Posterior cingulate gyrus (tissue), 11 donors: ENCODE measurements around the gene LDB2.
A peak's percentile ranks its signal among the peaks of the same experiment; 100 is the strongest.

Experiments
- DNase-seq, 10 donors: peaks; one replicate each; pipeline versions ENCODE4 v3.0.0 to v3.0.0-alpha.2; 2020 to 2021; ENCODE audit warnings: mixed read lengths in 3 of 10
- intact Hi-C: fragments of 100-400 bp; cut with DNase I; formaldehyde crosslinking; loops from one replicate; pipeline ENCODE4 v1.15.1; 2023

The LDB2 gene

GRCh38 chr4:16694173-16694883 lies 204.1 kb downstream of the LDB2 start:
- no peak for DNase-seq
- intact Hi-C loops: no loop called here

- intact Hi-C loops: no loop called here
- DNase-seq: no peak
Measured at GRCh38 chr4:16693641-16694040, 204.8 kb downstream of the LDB2 start.

DNA sequence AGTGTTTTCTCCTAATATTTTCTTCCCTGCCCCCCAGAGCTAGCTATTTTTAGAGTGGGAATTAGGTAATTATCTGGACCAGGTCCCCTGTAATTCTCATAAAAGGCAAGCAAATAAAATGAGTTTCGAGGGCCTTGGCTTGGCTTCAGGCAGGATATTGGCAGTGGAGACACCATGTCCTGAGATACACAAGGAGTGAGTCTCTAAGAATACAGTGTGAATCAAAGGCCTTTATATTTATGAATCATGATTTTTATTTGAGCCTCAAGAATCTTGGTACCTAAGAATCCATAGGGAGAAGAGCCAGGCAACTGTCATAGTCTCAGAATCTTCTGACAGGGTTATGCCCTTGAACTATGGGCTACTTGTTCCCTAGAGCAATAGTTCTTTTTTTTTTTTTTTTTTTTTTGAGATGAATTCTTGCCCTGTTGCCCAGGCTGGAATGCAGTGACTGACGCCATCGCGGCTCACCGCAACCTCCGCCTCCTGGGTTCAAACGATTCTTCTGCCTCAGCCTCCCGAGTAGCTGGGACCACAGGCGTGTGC lies 205.4 kb downstream of the LDB2 start:
- DNase-seq: no peak
- intact Hi-C loops: no loop called here

DNA sequence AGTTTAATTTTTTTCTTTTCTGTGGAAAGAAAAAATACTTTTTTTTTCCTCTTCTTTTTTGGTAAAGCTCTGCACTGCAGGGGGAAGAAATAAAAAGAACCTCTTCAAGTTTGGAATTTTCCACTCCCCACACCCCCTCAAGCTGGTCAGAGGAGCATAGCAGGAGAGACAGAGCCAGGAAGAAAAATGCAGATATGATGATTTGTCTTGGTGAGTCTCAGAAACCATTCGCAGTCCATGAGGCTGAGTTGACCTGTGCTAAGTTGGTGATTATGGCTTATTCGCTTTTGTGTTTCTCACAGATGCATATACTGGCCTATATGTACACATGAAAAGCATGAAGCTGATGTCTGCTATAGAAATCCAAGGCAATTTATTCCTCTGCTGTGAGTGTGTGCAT lies 205.9 kb downstream of the LDB2 start:
- DNase-seq: no peak
- intact Hi-C loops: no loop called here

DNA sequence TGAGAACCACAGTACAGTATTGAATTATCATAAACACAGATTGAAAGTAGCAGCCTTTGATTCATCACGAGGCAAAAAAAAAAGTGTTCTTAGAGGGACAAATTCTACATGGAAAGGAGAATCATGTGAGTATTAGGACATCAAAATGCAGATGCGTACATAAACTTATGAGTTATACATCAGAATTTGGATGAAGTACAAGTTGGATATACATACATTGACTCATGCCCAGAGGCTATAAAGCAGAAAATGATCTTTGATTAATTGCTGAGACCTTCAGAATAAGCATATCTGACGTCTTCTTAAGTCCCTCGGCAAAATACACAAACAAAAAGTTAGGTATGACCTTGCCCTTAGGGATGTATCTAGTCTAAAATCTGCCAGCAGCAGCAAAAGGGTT lies 206.4 kb downstream of the LDB2 start:
- intact Hi-C loops: no loop called here
- DNase-seq: no peak

DNA sequence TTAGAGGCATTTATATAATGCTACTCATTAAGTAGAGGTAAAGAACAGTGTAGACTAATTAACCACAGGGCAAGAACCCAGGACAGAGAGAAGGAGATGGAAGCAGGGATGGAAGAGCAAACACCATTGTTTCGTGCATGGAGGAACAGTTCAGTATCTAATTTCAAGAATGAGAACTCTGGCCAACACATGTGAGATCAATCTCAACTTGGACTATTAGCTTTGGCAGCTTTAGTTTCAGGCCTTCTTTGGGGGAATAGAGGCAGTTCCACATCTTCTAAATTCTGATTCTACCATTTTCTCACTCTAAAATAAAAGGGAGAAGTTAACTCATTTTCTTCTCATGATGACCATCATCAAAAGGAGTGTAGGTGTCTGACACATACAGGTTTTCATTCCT lies 207.0 kb downstream of the LDB2 start:
- no peak for DNase-seq
- intact Hi-C loops: no loop called here

DNA sequence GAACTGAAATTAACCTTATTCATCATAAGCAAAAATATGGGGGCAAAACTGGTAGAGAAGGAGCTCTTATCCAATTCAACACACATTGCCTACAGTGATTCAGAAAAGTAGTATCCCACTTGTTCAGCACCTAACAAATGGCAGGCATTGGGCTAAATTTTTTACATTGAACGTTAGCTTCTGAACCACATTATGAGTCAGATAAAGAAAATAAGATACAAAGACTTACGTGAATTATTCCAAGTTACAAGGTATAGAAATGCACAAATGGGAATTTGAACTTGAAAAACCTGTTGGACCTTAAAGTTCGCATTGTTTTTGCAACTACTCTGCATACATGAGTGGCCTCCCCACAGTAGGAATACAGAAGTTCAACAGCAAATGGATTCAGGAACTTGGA lies 210.6 kb downstream of the LDB2 start:
- intact Hi-C loops: no loop called here
- DNase-seq: no peak

DNA sequence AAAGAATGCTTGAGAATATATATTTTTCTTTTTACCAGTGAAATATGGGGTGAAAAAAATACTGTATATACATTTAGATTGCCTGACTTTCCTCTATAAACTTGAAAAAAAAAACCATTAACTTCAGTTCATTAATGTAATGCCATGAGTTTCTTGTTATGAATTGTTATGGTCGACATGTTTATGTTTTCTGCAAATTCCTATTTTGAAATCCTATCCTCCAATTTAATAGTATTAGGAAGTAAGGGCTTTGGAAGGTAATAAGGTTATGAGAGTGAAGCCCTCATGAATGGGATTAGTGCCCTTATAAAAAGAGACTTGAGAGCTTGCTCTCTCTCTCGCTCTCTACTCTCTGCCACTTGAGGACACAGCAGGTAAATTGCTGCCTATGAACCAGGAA lies 211.4 kb downstream of the LDB2 start:
- intact Hi-C loops: no loop called here
- DNase-seq: no peak

- intact Hi-C loops: no loop called here
- DNase-seq: no peak
Measured at GRCh38 chr4:16686195-16686594, 212.2 kb downstream of the LDB2 start.

GRCh38 chr4:16685536-16685935 lies 212.9 kb downstream of the LDB2 start:
- DNase-seq: no peak
- intact Hi-C loops: no loop called here

- DNase-seq: no peak
Measured at GRCh38 chr4:16684935-16685334, 213.5 kb downstream of the LDB2 start.

DNA sequence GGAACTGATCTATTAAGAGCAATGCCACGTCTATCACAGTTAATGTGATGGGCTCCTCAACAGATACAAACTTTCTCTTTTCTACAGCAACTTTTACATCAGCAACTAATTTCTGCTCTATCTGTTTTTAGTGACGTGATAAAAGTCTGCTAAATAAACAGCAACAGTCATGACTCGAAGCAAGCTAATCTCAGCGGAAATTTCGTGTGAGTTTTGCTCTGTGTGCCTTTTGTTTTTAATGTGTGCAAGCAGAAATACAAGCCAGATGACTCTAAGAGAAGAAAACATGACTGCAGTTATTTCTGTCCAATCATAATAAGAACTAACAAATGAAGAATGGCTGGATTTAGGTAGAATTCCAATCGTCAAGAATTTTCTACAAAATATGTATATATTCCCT lies 214.3 kb downstream of the LDB2 start:
- no peak for DNase-seq
- intact Hi-C loops: no loop called here

More at GRCh38 chr4:16684935-16685334, 213.5 kb downstream of the LDB2 start:
- intact Hi-C loops: no loop called here

DNA sequence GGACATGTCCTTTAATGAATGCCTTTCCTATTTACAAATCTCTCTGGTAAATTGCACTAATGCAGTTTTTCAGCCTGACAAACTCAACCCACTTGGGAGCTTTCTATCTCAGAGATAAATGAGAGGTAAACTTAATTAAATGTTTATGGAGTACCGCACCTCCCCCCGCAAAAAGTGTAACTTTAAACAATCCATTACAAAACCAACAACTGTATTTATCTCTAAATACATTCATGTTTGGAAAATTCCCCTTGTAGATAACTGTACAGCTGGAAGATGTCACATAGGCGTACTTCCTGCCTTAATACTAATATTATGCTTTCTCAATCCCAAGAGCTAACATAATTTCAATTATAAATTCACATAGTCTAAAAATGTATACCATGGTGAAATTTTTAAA lies 215.5 kb downstream of the LDB2 start:
- no peak for DNase-seq
- intact Hi-C loops: no loop called here

- no peak for DNase-seq
- intact Hi-C loops: no loop called here
Measured at GRCh38 chr4:16677001-16677944, 221.2 kb downstream of the LDB2 start.

GRCh38 chr4:16676230-16676770 lies 222.1 kb downstream of the LDB2 start:
- intact Hi-C loops: no loop called here
- DNase-seq: no peak

GRCh38 chr4:16674082-16674481 lies 224.4 kb downstream of the LDB2 start:
- intact Hi-C loops: no loop called here

GRCh38 chr4:16672421-16672820 lies 226.0 kb downstream of the LDB2 start:
- intact Hi-C loops: no loop called here
- DNase-seq: no peak

More at GRCh38 chr4:16674082-16674481, 224.4 kb downstream of the LDB2 start:
- DNase-seq: peak in 1 of 10 donors; percentile 75

DNA sequence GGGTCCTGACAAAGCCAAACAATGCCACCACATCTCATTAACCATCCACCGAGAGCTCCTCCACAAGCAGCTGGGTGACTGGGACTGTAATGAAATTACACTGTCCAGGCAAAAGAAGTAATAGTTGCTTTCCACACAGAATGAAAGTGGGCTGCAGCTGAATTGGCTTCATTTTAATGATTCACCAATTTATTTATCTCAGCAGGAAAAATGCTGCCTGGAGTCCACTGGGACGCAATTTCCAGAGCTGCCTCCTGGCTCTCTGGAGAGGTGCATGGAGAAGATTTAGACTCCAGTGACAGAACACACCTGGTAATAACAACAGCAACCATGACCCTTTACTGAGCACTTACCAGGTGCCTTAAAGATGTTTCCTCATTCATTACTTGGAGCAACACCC lies 226.7 kb downstream of the LDB2 start:
- no peak for DNase-seq
- intact Hi-C loops: no loop called here

- intact Hi-C loops: no loop called here
Measured at GRCh38 chr4:16670727-16671126, 227.7 kb downstream of the LDB2 start.

DNA sequence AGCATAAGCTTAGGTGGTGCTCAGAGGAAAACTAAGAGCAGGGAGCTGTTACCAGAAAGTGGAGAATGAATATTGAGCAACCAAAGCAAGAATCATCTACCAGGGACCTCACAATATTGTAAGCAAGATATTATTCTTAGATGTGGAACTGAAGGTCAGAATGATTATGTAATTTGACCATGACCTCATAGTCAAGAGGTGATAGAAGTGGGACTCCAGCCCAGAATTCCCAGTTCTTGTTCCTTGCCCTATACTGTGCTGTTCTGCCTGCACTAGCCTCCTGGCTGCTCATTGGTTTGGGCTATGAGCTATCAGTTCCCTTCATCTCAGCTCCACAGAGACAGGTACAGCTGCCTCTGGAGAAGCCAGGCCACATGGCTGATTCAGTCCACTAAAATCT lies 229.4 kb downstream of the LDB2 start:
- no peak for DNase-seq
- intact Hi-C loops: no loop called here

More at GRCh38 chr4:16670727-16671126, 227.7 kb downstream of the LDB2 start:
- no peak for DNase-seq

DNA sequence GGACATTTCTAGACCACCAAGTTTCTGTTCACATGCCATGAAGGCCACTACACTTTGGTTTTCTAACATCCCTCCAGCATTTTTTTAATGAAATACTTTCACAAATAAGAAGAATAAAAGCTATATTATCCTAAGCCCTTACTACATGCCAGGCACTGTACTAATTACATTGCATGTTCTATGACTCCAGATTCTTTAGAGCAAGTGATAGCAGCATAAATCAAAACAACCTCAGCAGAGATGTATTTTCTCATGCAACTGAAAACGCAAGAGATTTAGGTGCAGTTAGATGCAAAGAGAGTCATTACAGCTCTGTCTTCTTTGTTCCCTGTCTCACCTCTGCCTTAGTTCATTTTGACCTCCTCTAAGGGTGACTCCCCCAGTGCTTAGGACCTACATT lies 230.0 kb downstream of the LDB2 start:
- no peak for DNase-seq
- intact Hi-C loops: no loop called here
